CD14-positive monocyte (primary cell): Measurements from ENCODE around the gene CTNS. TPM values are rescaled to one million over a fixed set of nuclear protein-coding genes. Genes with fewer than 3 reads are reported as not detected.

Experiments
- DNase-seq, 3 donors: peaks; one replicate each; pipeline ENCODE4 v3.0.0-alpha.2; 2011 to 2022
- H2AFZ ChIP-seq: 2 replicates; pipeline ENCODE4 v1.6.0; 2012; ENCODE audit warnings: mild to moderate bottlenecking, low read depth, low read length, inconsistent platforms; ENCODE audit not compliant: insufficient read depth, poor library complexity, severe bottlenecking
- H3K27ac ChIP-seq, 2 donors: 1 replicate in 1 of 2; 2 replicates in 1 of 2; pipeline ENCODE4 v1.5.1; 2012 to 2013; ENCODE audit warnings: low read length in 2 of 2, control low read depth in 1 of 2, inconsistent platforms in 1 of 2, low read depth in 1 of 2, mild to moderate bottlenecking in 1 of 2
- H3K27me3 ChIP-seq, 2 donors: one replicate each; pipeline versions ENCODE4 v1.6.0 to v1.6.1; 2011 to 2013; ENCODE audit warnings: low read length in 2 of 2; ENCODE audit not compliant: control insufficient read depth in 2 of 2, insufficient read depth in 2 of 2
- H3K36me3 ChIP-seq, 2 donors: replicated peaks in 1 of 2; 1 replicate in 1 of 2; 2 replicates in 1 of 2; pipeline versions ENCODE4 v1.5.1 to v1.6.1; 2012 to 2013; ENCODE audit warnings: low read length in 2 of 2, control low read depth in 1 of 2, inconsistent platforms in 1 of 2, mild to moderate bottlenecking in 1 of 2; ENCODE audit not compliant: insufficient read depth in 2 of 2, control insufficient read depth in 1 of 2
- H3K4me1 ChIP-seq, 2 donors: 1 replicate in 1 of 2; 2 replicates in 1 of 2; pipeline versions ENCODE4 v1.5.1 to v1.6.1; 2012 to 2013; ENCODE audit warnings: low read length in 2 of 2, control low read depth in 1 of 2, inconsistent platforms in 1 of 2, mild to moderate bottlenecking in 1 of 2, moderate library complexity in 1 of 2; ENCODE audit not compliant: insufficient read depth in 2 of 2, control insufficient read depth in 1 of 2
- H3K4me2 ChIP-seq: replicated peaks from 2 replicates; pipeline ENCODE3; 2012; ENCODE audit warnings: low read length, moderate library complexity, mild to moderate bottlenecking; ENCODE audit not compliant: poor library complexity, severe bottlenecking; ENCODE audit errors: extremely low read depth
- H3K4me3 ChIP-seq, 3 experiments: fragments of 200-600 bp in 1 of 3; sonication (generic) in 1 of 3; replicated peaks in 1 of 3; 1 replicate in 2 of 3; 2 replicates in 1 of 3; pipeline ENCODE4 v1.5.1; 2011 to 2013; ENCODE audit warnings: low read length in 3 of 3, mild to moderate bottlenecking in 3 of 3, control low read depth in 2 of 3, low read depth in 2 of 3, inconsistent platforms in 1 of 3, moderate library complexity in 1 of 3
- H3K79me2 ChIP-seq: 2 replicates; pipeline ENCODE4 v1.6.0; 2012; ENCODE audit warnings: mild to moderate bottlenecking, control low read depth, inconsistent platforms, low read length, moderate library complexity; ENCODE audit not compliant: insufficient read depth
- H3K9ac ChIP-seq: 2 replicates; pipeline ENCODE4 v1.6.0; 2017; ENCODE audit warnings: low read length, mild to moderate bottlenecking; ENCODE audit not compliant: insufficient read depth, poor library complexity, severe bottlenecking
- H3K9me3 ChIP-seq, 2 donors: replicated peaks in 1 of 2; 1 replicate in 1 of 2; 2 replicates in 1 of 2; pipeline versions ENCODE4 v1.5.1 to v1.6.1; 2012 to 2013; ENCODE audit warnings: low read length in 2 of 2, control low read depth in 1 of 2; ENCODE audit not compliant: control insufficient read depth in 1 of 2, insufficient read depth in 1 of 2
- H4K20me1 ChIP-seq: 2 replicates; pipeline ENCODE4 v1.6.0; 2012; ENCODE audit warnings: mild to moderate bottlenecking, low read length, control low read depth, moderate library complexity; ENCODE audit not compliant: insufficient read depth
- H3K27ac Mint-ChIP-seq, 7 donors: one replicate each; pipeline ENCODE4 v1.8.0; 2020; ENCODE audit warnings: mild to moderate bottlenecking in 7 of 7, mixed read lengths in 7 of 7, moderate library complexity in 6 of 7, inconsistent platforms in 2 of 7
- H3K27me3 Mint-ChIP-seq, 3 donors: one replicate each; pipeline ENCODE4 v1.8.0; 2021 to 2022; ENCODE audit warnings: low read depth in 3 of 3, mild to moderate bottlenecking in 3 of 3, mixed read lengths in 3 of 3, moderate library complexity in 3 of 3, inconsistent platforms in 1 of 3
- H3K36me3 Mint-ChIP-seq, 2 donors: one replicate each; pipeline ENCODE4 v1.8.0; 2020; ENCODE audit warnings: mixed read lengths in 2 of 2, inconsistent platforms in 1 of 2, mild to moderate bottlenecking in 1 of 2
- H3K4me1 Mint-ChIP-seq: one replicate; pipeline ENCODE4 v1.8.0; 2020; ENCODE audit warnings: mild to moderate bottlenecking, mixed read lengths
- H3K4me3 Mint-ChIP-seq, 2 donors: one replicate each; pipeline ENCODE4 v1.8.0; 2020; ENCODE audit warnings: mild to moderate bottlenecking in 2 of 2, mixed read lengths in 2 of 2, moderate library complexity in 1 of 2
- H3K9me3 Mint-ChIP-seq, 7 donors: one replicate each; pipeline ENCODE4 v1.8.0; 2020 to 2022; ENCODE audit warnings: mixed read lengths in 7 of 7, mild to moderate bottlenecking in 6 of 7, moderate library complexity in 6 of 7, inconsistent platforms in 2 of 7
- WGBS: methylation state at CpG from one replicate; pipeline ENCODE4 v1.1.5; 2013; ENCODE audit warnings: missing lambda C conversion rate; ENCODE audit not compliant: insufficient coverage; 5-methylcytosine and 5-hydroxymethylcytosine counted together
- intact Hi-C, 2 donors: fragments of 100-400 bp; cut with micrococcal nuclease; formaldehyde crosslinking; loops; one replicate each; pipeline versions ENCODE4 v1.15.0 to v1.15.1; 2023
- polyA plus RNA-seq, 3 donors: library from polyadenylated mRNA; depleted of rRNA in 1 of 3; unstranded in 2 of 3; stranded (reverse) in 1 of 3; fragments of 300-500 nt in 2 of 3; fragments of >200 nt in 1 of 3; fragmentation: Illumina TruSeq in 2 of 3; gene quantifications; 1 replicate in 2 of 3; 2 replicates in 1 of 3; pipeline ENCODE4 v1.2.3, GENCODE V29; 2012 to 2021
- TF ChIP-seq, protein P1 (sequence below): fragments of 200-600 bp; IDR thresholded peaks from one replicate; pipeline ENCODE4 v1.8.0; 2022; ENCODE audit warnings: antibody characterized with exemption, mild to moderate bottlenecking

The CTNS gene
- polyA plus RNA-seq, 3 donors: 11.6 to 11.8 (median 11.7) TPM

DNA sequence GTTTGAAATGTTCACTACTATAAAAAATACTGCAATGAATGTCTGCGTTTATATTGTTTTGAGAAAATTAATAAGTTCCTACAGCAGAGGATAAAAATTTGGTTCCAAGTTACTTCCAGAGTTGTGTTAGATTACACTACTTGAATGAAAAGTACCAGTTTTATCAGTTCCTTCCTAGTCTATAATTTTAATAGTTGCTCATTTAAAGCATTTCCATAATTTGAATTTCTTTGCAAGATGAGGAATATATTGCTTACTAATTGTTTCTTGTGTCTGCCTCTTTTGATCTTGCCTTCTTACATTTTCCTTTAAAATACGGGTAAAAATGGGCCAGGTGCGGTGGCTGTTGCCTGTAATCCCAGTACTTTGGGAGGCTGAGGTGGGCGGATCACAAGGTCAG is 36.0 kb downstream of the CTNS start:
- Histone ChIP-seq H3K36me3 (peaks cover 0 to 6% of the 10 kb centered on the region in 2 donors), H3K9me3 (no peaks in the 10 kb centered on the region), H3K9ac (no peak overlapping the region), H3K79me2 (peaks cover 21% of the 10 kb centered on the region), H3K4me1 (peaks cover 13 to 18% of the 10 kb centered on the region in 2 donors), H2AFZ (no peak overlapping the region), H3K27me3 (no peaks in the 10 kb centered on the region), H3K27ac (no peak overlapping the region), H3K4me3 (no peak overlapping the region), H4K20me1 (peaks cover 20% of the 10 kb centered on the region), H3K4me2 (no peak overlapping the region)
- DNase-seq: no peak
- Mint-ChIP-seq H3K36me3 (peaks cover 6 to 11% of the 10 kb centered on the region in 2 donors), H3K27me3 (peaks cover 1 to 3% (median 2%) of the 10 kb centered on the region in 3 donors), H3K27ac (no peak overlapping the region), H3K4me3 (no peak overlapping the region), H3K9me3 (no peaks in the 10 kb centered on the region), H3K4me1 (peaks cover 12% of the 10 kb centered on the region)
- intact Hi-C loops: no loop called here
- 100% methylated on average over 1 of the region's 4 CpGs for WGBS
- TF ChIP-seq, protein P1, sequence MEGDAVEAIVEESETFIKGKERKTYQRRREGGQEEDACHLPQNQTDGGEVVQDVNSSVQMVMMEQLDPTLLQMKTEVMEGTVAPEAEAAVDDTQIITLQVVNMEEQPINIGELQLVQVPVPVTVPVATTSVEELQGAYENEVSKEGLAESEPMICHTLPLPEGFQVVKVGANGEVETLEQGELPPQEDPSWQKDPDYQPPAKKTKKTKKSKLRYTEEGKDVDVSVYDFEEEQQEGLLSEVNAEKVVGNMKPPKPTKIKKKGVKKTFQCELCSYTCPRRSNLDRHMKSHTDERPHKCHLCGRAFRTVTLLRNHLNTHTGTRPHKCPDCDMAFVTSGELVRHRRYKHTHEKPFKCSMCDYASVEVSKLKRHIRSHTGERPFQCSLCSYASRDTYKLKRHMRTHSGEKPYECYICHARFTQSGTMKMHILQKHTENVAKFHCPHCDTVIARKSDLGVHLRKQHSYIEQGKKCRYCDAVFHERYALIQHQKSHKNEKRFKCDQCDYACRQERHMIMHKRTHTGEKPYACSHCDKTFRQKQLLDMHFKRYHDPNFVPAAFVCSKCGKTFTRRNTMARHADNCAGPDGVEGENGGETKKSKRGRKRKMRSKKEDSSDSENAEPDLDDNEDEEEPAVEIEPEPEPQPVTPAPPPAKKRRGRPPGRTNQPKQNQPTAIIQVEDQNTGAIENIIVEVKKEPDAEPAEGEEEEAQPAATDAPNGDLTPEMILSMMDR: no peak

DNA sequence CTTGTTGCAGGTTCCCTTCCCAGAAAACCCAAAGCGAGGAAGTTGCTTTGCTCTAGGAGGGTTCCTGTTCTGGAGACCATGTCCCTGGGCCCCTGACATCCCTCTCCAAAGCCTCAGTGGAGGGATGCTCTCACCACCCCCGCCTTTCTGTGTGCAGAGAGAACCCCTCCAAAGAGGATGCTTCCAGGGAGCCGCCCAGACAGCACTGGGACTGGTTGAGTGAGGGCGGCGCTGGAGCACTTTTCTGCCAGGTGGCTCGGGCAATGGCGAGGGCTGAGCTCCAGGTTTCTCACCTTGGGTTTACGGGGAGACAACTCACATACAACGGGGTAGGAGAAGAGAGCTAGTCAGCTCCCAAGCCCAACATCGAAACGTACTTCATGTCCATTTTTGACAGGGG is 39.3 kb downstream of the CTNS start:
- H4K20me1 ChIP-seq: peaks cover 6% of the 10 kb centered on the region
- peaks cover 14% of the 10 kb centered on the region for H3K4me1 Mint-ChIP-seq
- peaks cover 0 to 6% of the 10 kb centered on the region in 2 donors for H3K36me3 ChIP-seq
- intact Hi-C loops: no loop called here
- no peak overlapping the region for H3K4me2 ChIP-seq
- H3K4me3 Mint-ChIP-seq: no peak overlapping the region
- peaks cover 6 to 9% of the 10 kb centered on the region in 2 donors for H3K36me3 Mint-ChIP-seq
- no peaks in the 10 kb centered on the region for H3K79me2 ChIP-seq
- H3K4me3 ChIP-seq: no peak overlapping the region
- H2AFZ ChIP-seq: no peak overlapping the region
- TF ChIP-seq, protein P1: no peak
- WGBS: 94% methylated on average over 10 of the region's 11 CpGs
- no peak overlapping the region for H3K27ac Mint-ChIP-seq
- peaks cover 2 to 5% (median 2%) of the 10 kb centered on the region in 3 donors for H3K27me3 Mint-ChIP-seq
- H3K27ac ChIP-seq: no peak overlapping the region
- DNase-seq: no peak
- no peaks in the 10 kb centered on the region for H3K9me3 ChIP-seq
- H3K9me3 Mint-ChIP-seq: peaks cover 0 to 2% (median 0%) of the 10 kb centered on the region in 7 donors
- no peaks in the 10 kb centered on the region for H3K27me3 ChIP-seq
- H3K9ac ChIP-seq: no peak overlapping the region
- H3K4me1 ChIP-seq: peaks cover 13 to 19% of the 10 kb centered on the region in 2 donors
